WTC11 (cell line): ENCODE results near the gene LSR.

ENCODE experiments used
- ATF6 ChIP-seq: sonication (generic); formaldehyde crosslinking; IDR thresholded peaks from 2 replicates; pipeline ENCODE4 v1.8.1; 2023; ENCODE audit warnings: mild to moderate bottlenecking, missing genetic modification reagents
- CBFB ChIP-seq: sonication (generic); formaldehyde crosslinking; IDR thresholded peaks from 2 replicates; pipeline ENCODE4 v1.8.1; 2022; ENCODE audit warnings: mild to moderate bottlenecking, low read depth, missing genetic modification reagents
- CTCF ChIP-seq: fragments of 200-600 bp; IDR thresholded peaks from 2 replicates; pipeline ENCODE4 v1.8.0; 2022; ENCODE audit warnings: antibody characterized with exemption
- ESRRA ChIP-seq: sonication (generic); formaldehyde crosslinking; IDR thresholded peaks from 2 replicates; pipeline ENCODE4 v1.8.1; 2022; ENCODE audit warnings: mild to moderate bottlenecking, missing genetic modification reagents, borderline replicate concordance
- NR2C2 ChIP-seq: sonication (generic); formaldehyde crosslinking; IDR thresholded peaks from 2 replicates; pipeline ENCODE4 v1.8.0; 2022; ENCODE audit warnings: mild to moderate bottlenecking, missing genetic modification reagents
- RELA ChIP-seq: sonication (generic); formaldehyde crosslinking; IDR thresholded peaks from 2 replicates; pipeline ENCODE4 v1.8.1; 2022; ENCODE audit warnings: missing genetic modification reagents, mild to moderate bottlenecking, borderline replicate concordance
- SOX15 ChIP-seq: fragments of 250-450 bp; sonication (Bioruptor Pico); IDR thresholded peaks from 2 replicates; pipeline ENCODE4 v1.9.0; 2021; ENCODE audit warnings: mild to moderate bottlenecking
- USF2 ChIP-seq: sonication (generic); formaldehyde crosslinking; IDR thresholded peaks from 2 replicates; pipeline ENCODE4 v1.8.1; 2023; ENCODE audit warnings: mild to moderate bottlenecking, missing genetic modification reagents, moderate library complexity
- ZNF138 ChIP-seq: sonication (generic); formaldehyde crosslinking; conservative IDR thresholded peaks from 2 replicates; pipeline ENCODE4 v1.8.1; 2022; ENCODE audit warnings: mild to moderate bottlenecking, moderate library complexity, missing genetic modification reagents
- TF ChIP-seq, protein P1 (sequence below): sonication (generic); formaldehyde crosslinking; IDR thresholded peaks from 2 replicates; pipeline ENCODE4 v1.8.1; 2023; ENCODE audit warnings: mild to moderate bottlenecking, missing genetic modification reagents, moderate library complexity
- TF ChIP-seq, protein P2 (sequence below): sonication (generic); formaldehyde crosslinking; conservative IDR thresholded peaks from 2 replicates; pipeline ENCODE4 v1.8.1; 2022; ENCODE audit warnings: mild to moderate bottlenecking, missing genetic modification reagents
- TF ChIP-seq, protein P3 (sequence below): sonication (generic); formaldehyde crosslinking; IDR thresholded peaks from 2 replicates; pipeline ENCODE4 v1.8.1; 2022; ENCODE audit warnings: low read depth, mild to moderate bottlenecking, moderate library complexity, missing genetic modification reagents, borderline replicate concordance

- TF ChIP-seq ZNF138 (no peak), CTCF (no peak), USF2 (CRISPR knock-in tag) (no peak), ATF6 (CRISPR knock-in tag) (no peak), NR2C2 (CRISPR knock-in tag) (no peak), ESRRA (CRISPR knock-in tag) (no peak), RELA (CRISPR knock-in tag) (no peak), SOX15 (no peak), CBFB (CRISPR knock-in tag) (no peak)
- TF ChIP-seq, protein P1, sequence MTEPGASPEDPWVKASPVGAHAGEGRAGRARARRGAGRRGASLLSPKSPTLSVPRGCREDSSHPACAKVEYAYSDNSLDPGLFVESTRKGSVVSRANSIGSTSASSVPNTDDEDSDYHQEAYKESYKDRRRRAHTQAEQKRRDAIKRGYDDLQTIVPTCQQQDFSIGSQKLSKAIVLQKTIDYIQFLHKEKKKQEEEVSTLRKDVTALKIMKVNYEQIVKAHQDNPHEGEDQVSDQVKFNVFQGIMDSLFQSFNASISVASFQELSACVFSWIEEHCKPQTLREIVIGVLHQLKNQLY (CRISPR knock-in tag): no peak
- TF ChIP-seq, protein P2, sequence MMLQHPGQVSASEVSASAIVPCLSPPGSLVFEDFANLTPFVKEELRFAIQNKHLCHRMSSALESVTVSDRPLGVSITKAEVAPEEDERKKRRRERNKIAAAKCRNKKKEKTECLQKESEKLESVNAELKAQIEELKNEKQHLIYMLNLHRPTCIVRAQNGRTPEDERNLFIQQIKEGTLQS: no peak
- TF ChIP-seq, protein P3, sequence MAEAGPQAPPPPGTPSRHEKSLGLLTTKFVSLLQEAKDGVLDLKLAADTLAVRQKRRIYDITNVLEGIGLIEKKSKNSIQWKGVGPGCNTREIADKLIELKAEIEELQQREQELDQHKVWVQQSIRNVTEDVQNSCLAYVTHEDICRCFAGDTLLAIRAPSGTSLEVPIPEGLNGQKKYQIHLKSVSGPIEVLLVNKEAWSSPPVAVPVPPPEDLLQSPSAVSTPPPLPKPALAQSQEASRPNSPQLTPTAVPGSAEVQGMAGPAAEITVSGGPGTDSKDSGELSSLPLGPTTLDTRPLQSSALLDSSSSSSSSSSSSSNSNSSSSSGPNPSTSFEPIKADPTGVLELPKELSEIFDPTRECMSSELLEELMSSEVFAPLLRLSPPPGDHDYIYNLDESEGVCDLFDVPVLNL: no peak
Measured at GRCh38 chr19:35313587-35313986, 64.8 kb downstream of the LSR start.
